T follicular helper cell (primary cell): Measurements from ENCODE around the gene BUD31.
"Not testable (repeated sequence)": the region's sequence is repeated elsewhere in the genome, so short reads cannot be mapped to it uniquely, and the experiment has no call there.

Experiments
- DNase-seq: peaks from one replicate; pipeline ENCODE4 v3.0.0-alpha.2; 2020; ENCODE audit warnings: low read depth
- total RNA-seq, 2 experiments: gene quantifications; one replicate each; lab custom pipeline; 2026; lab: John Stamatoyannopoulos, UW

BUD31 gene
- total RNA-seq: 57.9 to 131 reads per million in 2 experiments

- peak; percentile 92 for DNase-seq
These were observed at the start of gene BUD31, which contains the start of gene PDAP1 for GRCh38 chr7:99408379-99409191. Gene BUD31, plus strand, starts transcription at chr7:99408969. Its CDS starts 2,124 bp downstream, at chr7:99411093. Gene PDAP1, minus strand, starts transcription at chr7:99408597. Its CDS starts 49 bp downstream, at chr7:99408548.

- no peak for DNase-seq
These were observed 49.2 kb upstream of the BUD31 start for GRCh38 chr7:99359465-99360154.

GRCh38 chr7:99362801-99363200 is 46.0 kb upstream of the BUD31 start:
- DNase-seq: no peak

GRCh38 chr7:99363286-99363685 is 45.5 kb upstream of the BUD31 start:
- no peak for DNase-seq

GRCh38 chr7:99365318-99366141 is 43.2 kb upstream of the BUD31 start:
- DNase-seq: peak; percentile 64

GRCh38 chr7:99366646-99367045 is 42.1 kb upstream of the BUD31 start:
- no peak for DNase-seq

- DNase-seq: no peak
These were observed 39.9 kb upstream of the BUD31 start for GRCh38 chr7:99368750-99369389.

- no peak for DNase-seq
These were observed 38.9 kb upstream of the BUD31 start for GRCh38 chr7:99369767-99370391.

GRCh38 chr7:99371376-99371920 is 37.3 kb upstream of the BUD31 start:
- DNase-seq: no peak

GRCh38 chr7:99372275-99373090 is 36.3 kb upstream of the BUD31 start:
- DNase-seq: no peak

- no peak for DNase-seq
These were observed 35.4 kb upstream of the BUD31 start for GRCh38 chr7:99373091-99374066.

GRCh38 chr7:99374111-99375064 is 34.4 kb upstream of the BUD31 start, which contains the start of gene ARPC1B:
Gene ARPC1B, plus strand, starts transcription at chr7:99374730. Its CDS starts 10,985 bp downstream, at chr7:99385715.
- DNase-seq: peak; percentile 80

GRCh38 chr7:99375070-99375807 is 33.5 kb upstream of the BUD31 start:
- peak; percentile 46 for DNase-seq

GRCh38 chr7:99379043-99379577 is 29.7 kb upstream of the BUD31 start:
- peak; percentile 57 for DNase-seq

- not testable (repeated sequence) for DNase-seq
These were observed 29.1 kb upstream of the BUD31 start for GRCh38 chr7:99379693-99380031.

GRCh38 chr7:99380032-99380822 is 28.5 kb upstream of the BUD31 start:
- peak; percentile 20 for DNase-seq
